GM23338 (cell line): ENCODE results near the gene DAB1. TPM values are rescaled to one million over a fixed set of nuclear protein-coding genes. Genes with fewer than 3 reads are reported as not detected.
A peak's percentile ranks its signal among the peaks of the same experiment; 100 is the strongest.

Experiments used
- ATAC-seq: fragments of 200-7000 bp; cut with Tn5 transposase; 3 replicates; pipeline ENCODE4 v1.9.1; 2020
- DNase-seq: peaks from one replicate; pipeline ENCODE4 v3.0.0-alpha.2; 2015; ENCODE audit warnings: low spot score
- H2AFZ ChIP-seq: fragments of 200-600 bp; sonication (generic); 2 replicates; pipeline ENCODE4 v1.8.0; 2016; ENCODE audit warnings: antibody characterized with exemption, mild to moderate bottlenecking, moderate library complexity
- H3F3A ChIP-seq: fragments of 200-600 bp; sonication (generic); replicated peaks from 2 replicates; pipeline ENCODE4 v1.8.0; 2017; ENCODE audit warnings: antibody characterized with exemption, mixed run types, low read depth
- H3K27ac ChIP-seq: fragments of 200-600 bp; sonication (generic); 2 replicates; pipeline ENCODE4 v1.6.1; 2016; ENCODE audit warnings: low read depth
- H3K27me3 ChIP-seq: fragments of 200-600 bp; sonication (generic); 2 replicates; pipeline ENCODE4 v1.8.0; 2016; ENCODE audit warnings: mild to moderate bottlenecking, mixed run types, moderate library complexity; ENCODE audit not compliant: insufficient read depth
- H3K36me3 ChIP-seq: fragments of 200-600 bp; sonication (generic); 2 replicates; pipeline ENCODE4 v1.8.0; 2016; ENCODE audit warnings: mild to moderate bottlenecking; ENCODE audit not compliant: insufficient read depth
- H3K4me1 ChIP-seq: fragments of 200-600 bp; sonication (generic); 2 replicates; pipeline ENCODE4 v1.8.0; 2016; ENCODE audit warnings: mild to moderate bottlenecking, moderate library complexity; ENCODE audit not compliant: insufficient read depth
- H3K4me2 ChIP-seq: fragments of 200-600 bp; sonication (generic); 2 replicates; pipeline ENCODE4 v1.7.1; 2017; ENCODE audit warnings: mixed run types
- H3K4me3 ChIP-seq: fragments of 200-600 bp; sonication (generic); 2 replicates; pipeline ENCODE4 v1.6.1; 2016; ENCODE audit warnings: mixed run types
- H3K79me2 ChIP-seq: fragments of 200-600 bp; sonication (generic); replicated peaks from 2 replicates; pipeline ENCODE4 v1.8.0; 2017; ENCODE audit warnings: mild to moderate bottlenecking; ENCODE audit not compliant: insufficient read depth
- H3K9me2 ChIP-seq: fragments of 200-600 bp; sonication (generic); 2 replicates; pipeline ENCODE4 v1.8.0; 2017; ENCODE audit not compliant: insufficient read depth
- H4K20me1 ChIP-seq: fragments of 200-600 bp; sonication (generic); replicated peaks from 2 replicates; pipeline ENCODE4 v1.8.0; 2017; ENCODE audit warnings: mild to moderate bottlenecking; ENCODE audit not compliant: insufficient read depth
- H3K27ac Mint-ChIP-seq: 2 replicates; pipeline ENCODE4 v1.8.0; 2020; ENCODE audit warnings: inconsistent platforms, mild to moderate bottlenecking, moderate library complexity, mixed read lengths
- H3K27me3 Mint-ChIP-seq: 3 replicates; pipeline ENCODE4 v1.8.0; 2022; ENCODE audit warnings: low read depth, mild to moderate bottlenecking, moderate library complexity, mixed read lengths, inconsistent platforms; ENCODE audit not compliant: insufficient read depth, poor library complexity
- H3K36me3 Mint-ChIP-seq: 3 replicates; pipeline ENCODE4 v1.8.0; 2021; ENCODE audit warnings: low read depth, mild to moderate bottlenecking, inconsistent platforms, moderate library complexity, mixed read lengths
- H3K4me1 Mint-ChIP-seq: 3 replicates; pipeline ENCODE4 v1.8.0; 2020; ENCODE audit warnings: mild to moderate bottlenecking, inconsistent platforms, mixed read lengths
- H3K4me3 Mint-ChIP-seq: 3 replicates; pipeline ENCODE4 v1.8.0; 2021; ENCODE audit warnings: moderate library complexity, mild to moderate bottlenecking, inconsistent platforms, mixed read lengths
- H3K9me3 Mint-ChIP-seq: 3 replicates; pipeline ENCODE4 v1.8.0; 2020; ENCODE audit warnings: moderate library complexity, mild to moderate bottlenecking, inconsistent platforms, mixed read lengths
- EZH2 ChIP-seq: fragments of 200-600 bp; sonication (generic); IDR thresholded peaks from one replicate; pipeline ENCODE4 v1.8.0; 2017; ENCODE audit warnings: antibody characterized with exemption, mild to moderate bottlenecking, low read depth; ENCODE audit not compliant: unreplicated experiment
- polyA plus RNA-seq: library from polyadenylated mRNA; unstranded; fragments of >200 nt; fragmentation: Nextera tagmentation; extraction: Ambion mirVana; gene quantifications from 2 replicates; pipeline ENCODE4 v1.2.1, GENCODE V29; 2016
- total RNA-seq: library from RNA; depleted of rRNA; stranded (reverse); fragments of >200 nt; shearing (Covaris generic); gene quantifications from 2 replicates; pipeline ENCODE4 v1.2.3, GENCODE V29; 2014
- TF ChIP-seq, protein P1 (sequence below): fragments of 250-450 bp; sonication (Bioruptor Pico); IDR thresholded peaks from 2 replicates; pipeline ENCODE4 v1.5.0; 2020; ENCODE audit warnings: mild to moderate bottlenecking, moderate library complexity
- TF ChIP-seq, protein P2 (sequence below), 2 experiments: fragments of 200-600 bp in 1 of 2; sonication (generic) in 1 of 2; conservative IDR thresholded peaks; 2 replicates each; pipeline versions ENCODE4 v1.5.1 to v1.6.1; 2016 to 2017; ENCODE audit warnings: antibody characterized with exemption in 2 of 2, low read depth in 2 of 2, mild to moderate bottlenecking in 2 of 2, moderate library complexity in 1 of 2

The DAB1 gene
- total and polyA plus RNA-seq, 2 experiments from 2014 or later, result 12.8 to 14.5 TPM

DNA sequence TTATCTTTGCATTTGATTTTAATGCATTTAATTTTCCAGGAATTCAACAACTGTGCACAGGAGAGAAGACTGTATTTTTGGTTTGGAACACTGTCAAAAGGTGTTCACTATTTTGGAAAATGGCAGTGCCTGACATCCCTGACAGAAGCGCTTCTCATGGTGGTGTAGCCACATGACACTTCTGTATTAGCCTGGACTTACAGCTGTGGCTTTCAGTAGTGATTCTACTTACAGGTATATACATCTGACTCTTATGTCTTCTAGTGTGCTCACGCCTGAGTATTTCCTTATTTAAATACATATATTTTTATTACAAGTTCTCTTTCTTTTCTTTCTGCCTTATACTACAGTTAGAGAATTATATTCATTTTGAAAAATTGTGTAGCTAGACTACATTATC lies 405.7 kb downstream of the DAB1 start (continued):
- TF ChIP-seq, protein P1, sequence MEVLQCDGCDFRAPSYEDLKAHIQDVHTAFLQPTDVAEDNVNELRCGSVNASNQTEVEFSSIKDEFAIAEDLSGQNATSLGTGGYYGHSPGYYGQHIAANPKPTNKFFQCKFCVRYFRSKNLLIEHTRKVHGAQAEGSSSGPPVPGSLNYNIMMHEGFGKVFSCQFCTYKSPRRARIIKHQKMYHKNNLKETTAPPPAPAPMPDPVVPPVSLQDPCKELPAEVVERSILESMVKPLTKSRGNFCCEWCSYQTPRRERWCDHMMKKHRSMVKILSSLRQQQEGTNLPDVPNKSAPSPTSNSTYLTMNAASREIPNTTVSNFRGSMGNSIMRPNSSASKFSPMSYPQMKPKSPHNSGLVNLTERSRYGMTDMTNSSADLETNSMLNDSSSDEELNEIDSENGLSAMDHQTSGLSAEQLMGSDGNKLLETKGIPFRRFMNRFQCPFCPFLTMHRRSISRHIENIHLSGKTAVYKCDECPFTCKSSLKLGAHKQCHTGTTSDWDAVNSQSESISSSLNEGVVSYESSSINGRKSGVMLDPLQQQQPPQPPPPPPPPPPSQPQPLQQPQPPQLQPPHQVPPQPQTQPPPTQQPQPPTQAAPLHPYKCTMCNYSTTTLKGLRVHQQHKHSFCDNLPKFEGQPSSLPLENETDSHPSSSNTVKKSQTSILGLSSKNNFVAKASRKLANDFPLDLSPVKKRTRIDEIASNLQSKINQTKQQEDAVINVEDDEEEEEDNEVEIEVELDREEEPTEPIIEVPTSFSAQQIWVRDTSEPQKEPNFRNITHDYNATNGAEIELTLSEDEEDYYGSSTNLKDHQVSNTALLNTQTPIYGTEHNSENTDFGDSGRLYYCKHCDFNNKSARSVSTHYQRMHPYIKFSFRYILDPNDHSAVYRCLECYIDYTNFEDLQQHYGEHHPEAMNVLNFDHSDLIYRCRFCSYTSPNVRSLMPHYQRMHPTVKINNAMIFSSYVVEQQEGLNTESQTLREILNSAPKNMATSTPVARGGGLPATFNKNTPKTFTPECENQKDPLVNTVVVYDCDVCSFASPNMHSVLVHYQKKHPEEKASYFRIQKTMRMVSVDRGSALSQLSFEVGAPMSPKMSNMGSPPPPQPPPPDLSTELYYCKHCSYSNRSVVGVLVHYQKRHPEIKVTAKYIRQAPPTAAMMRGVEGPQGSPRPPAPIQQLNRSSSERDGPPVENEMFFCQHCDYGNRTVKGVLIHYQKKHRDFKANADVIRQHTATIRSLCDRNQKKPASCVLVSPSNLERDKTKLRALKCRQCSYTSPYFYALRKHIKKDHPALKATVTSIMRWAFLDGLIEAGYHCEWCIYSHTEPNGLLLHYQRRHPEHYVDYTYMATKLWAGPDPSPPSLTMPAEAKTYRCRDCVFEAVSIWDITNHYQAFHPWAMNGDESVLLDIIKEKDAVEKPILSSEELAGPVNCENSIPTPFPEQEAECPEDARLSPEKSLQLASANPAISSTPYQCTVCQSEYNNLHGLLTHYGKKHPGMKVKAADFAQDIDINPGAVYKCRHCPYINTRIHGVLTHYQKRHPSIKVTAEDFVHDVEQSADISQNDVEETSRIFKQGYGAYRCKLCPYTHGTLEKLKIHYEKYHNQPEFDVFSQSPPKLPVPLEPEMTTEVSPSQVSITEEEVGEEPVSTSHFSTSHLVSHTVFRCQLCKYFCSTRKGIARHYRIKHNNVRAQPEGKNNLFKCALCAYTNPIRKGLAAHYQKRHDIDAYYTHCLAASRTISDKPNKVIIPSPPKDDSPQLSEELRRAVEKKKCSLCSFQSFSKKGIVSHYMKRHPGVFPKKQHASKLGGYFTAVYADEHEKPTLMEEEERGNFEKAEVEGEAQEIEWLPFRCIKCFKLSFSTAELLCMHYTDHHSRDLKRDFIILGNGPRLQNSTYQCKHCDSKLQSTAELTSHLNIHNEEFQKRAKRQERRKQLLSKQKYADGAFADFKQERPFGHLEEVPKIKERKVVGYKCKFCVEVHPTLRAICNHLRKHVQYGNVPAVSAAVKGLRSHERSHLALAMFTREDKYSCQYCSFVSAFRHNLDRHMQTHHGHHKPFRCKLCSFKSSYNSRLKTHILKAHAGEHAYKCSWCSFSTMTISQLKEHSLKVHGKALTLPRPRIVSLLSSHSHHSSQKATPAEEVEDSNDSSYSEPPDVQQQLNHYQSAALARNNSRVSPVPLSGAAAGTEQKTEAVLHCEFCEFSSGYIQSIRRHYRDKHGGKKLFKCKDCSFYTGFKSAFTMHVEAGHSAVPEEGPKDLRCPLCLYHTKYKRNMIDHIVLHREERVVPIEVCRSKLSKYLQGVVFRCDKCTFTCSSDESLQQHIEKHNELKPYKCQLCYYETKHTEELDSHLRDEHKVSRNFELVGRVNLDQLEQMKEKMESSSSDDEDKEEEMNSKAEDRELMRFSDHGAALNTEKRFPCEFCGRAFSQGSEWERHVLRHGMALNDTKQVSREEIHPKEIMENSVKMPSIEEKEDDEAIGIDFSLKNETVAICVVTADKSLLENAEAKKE (CRISPR knock-in tag), result no peak

DNA sequence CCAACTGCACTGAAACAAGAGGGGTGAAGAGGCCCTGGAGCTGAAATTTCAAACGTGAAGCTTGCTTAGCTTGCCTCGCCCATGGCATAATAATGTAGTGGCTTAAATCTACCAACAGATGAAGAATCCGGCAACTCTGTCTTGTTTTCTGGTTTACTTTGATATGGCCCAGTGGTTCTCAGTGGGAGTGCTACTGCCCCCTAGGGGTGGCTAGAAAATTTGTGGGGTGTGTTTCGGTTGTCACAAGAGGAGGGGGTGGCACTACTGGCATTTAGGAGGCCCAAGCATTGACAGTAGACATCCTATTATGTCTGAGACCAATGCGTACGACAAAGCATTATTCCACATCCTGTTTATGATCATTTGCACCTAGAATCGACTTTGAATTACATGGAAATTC lies 406.1 kb downstream of the DAB1 start:
- H3K27me3 ChIP-seq, result no peaks in the 10 kb centered on the region
- H3K4me3 Mint-ChIP-seq, result no peak overlapping the region
- no peak for TF ChIP-seq EZH2
- TF ChIP-seq, protein P2, sequence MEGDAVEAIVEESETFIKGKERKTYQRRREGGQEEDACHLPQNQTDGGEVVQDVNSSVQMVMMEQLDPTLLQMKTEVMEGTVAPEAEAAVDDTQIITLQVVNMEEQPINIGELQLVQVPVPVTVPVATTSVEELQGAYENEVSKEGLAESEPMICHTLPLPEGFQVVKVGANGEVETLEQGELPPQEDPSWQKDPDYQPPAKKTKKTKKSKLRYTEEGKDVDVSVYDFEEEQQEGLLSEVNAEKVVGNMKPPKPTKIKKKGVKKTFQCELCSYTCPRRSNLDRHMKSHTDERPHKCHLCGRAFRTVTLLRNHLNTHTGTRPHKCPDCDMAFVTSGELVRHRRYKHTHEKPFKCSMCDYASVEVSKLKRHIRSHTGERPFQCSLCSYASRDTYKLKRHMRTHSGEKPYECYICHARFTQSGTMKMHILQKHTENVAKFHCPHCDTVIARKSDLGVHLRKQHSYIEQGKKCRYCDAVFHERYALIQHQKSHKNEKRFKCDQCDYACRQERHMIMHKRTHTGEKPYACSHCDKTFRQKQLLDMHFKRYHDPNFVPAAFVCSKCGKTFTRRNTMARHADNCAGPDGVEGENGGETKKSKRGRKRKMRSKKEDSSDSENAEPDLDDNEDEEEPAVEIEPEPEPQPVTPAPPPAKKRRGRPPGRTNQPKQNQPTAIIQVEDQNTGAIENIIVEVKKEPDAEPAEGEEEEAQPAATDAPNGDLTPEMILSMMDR (conservative IDR thresholded peaks at IDR 0.05; ENCODE audit: low read depth in 2 of 2), result peak; percentile 76 to 83
- no peaks in the 10 kb centered on the region for H3K79me2 ChIP-seq
- H3K4me1 ChIP-seq, result no peaks in the 10 kb centered on the region
- no peak overlapping the region for H3K27ac ChIP-seq
- no peak overlapping the region for H2AFZ ChIP-seq
- no peak overlapping the region; the same call in 1 of the 2 replicates for H3K27ac Mint-ChIP-seq
- H3K4me3 ChIP-seq, result no peak overlapping the region
- H3F3A ChIP-seq, result no peaks in the 10 kb centered on the region
- H3K9me2 ChIP-seq, result no peaks in the 10 kb centered on the region
- peaks cover 4% of the 10 kb centered on the region for H3K27me3 Mint-ChIP-seq
- H3K4me2 ChIP-seq, result no peak overlapping the region
- no peaks in the 10 kb centered on the region for H3K9me3 Mint-ChIP-seq
- H4K20me1 ChIP-seq, result no peaks in the 10 kb centered on the region; the same call in 1 of the 2 replicates
- H3K36me3 ChIP-seq, result no peaks in the 10 kb centered on the region
- ATAC-seq, result peak; percentile 84
- H3K36me3 Mint-ChIP-seq, result no peaks in the 10 kb centered on the region
- DNase-seq, result peak; percentile 68
- H3K4me1 Mint-ChIP-seq, result peaks cover 18% of the 10 kb centered on the region
